GM18520 (cell line): Measurements from ENCODE around the gene MYORG.
A peak's percentile ranks its signal among the peaks of the same experiment; 100 is the strongest.

Experiments used
- ATAC-seq: cut with Tn5 transposase; IDR thresholded peaks from one replicate; pipeline ENCODE4 v1.9.1; 2021; ENCODE audit not compliant: unreplicated experiment

Gene MYORG

GRCh38 chr9:34334916-34335315 lies 41.8 kb downstream of the MYORG start:
- no peak for ATAC-seq

- ATAC-seq = no peak
Observed at GRCh38 chr9:34334337-34334824, 42.3 kb downstream of the MYORG start.

GRCh38 chr9:34333836-34334235 lies 42.9 kb downstream of the MYORG start:
- no peak for ATAC-seq

- no peak for ATAC-seq
Observed at GRCh38 chr9:34332076-34332964, 44.4 kb downstream of the MYORG start.

GRCh38 chr9:34331196-34331595 lies 45.5 kb downstream of the MYORG start:
- ATAC-seq = no peak

GRCh38 chr9:34328987-34329832 lies 47.5 kb downstream of the MYORG start, which contains the start of the genes KIF24 and NUDT2:
KIF24 (minus strand) TSS chr9:34329268; CDS start chr9:34311346, 17,922 bp downstream.
NUDT2 (plus strand) TSS chr9:34329569; CDS start chr9:34339040, 9,471 bp downstream.
- ATAC-seq = peak; percentile 86

- ATAC-seq = no peak
Observed at GRCh38 chr9:34328500-34328986, 48.2 kb downstream of the MYORG start.

- ATAC-seq = no peak
Observed at GRCh38 chr9:34326690-34327089, 50.0 kb downstream of the MYORG start.

GRCh38 chr9:34322899-34323591 lies 53.7 kb downstream of the MYORG start:
- no peak for ATAC-seq

- ATAC-seq = no peak
Observed at GRCh38 chr9:34321451-34321850, 55.2 kb downstream of the MYORG start.

GRCh38 chr9:34318163-34318790 lies 58.4 kb downstream of the MYORG start:
- ATAC-seq = no peak

GRCh38 chr9:34317436-34317835 lies 59.3 kb downstream of the MYORG start:
- ATAC-seq = no peak
